Left ventricle myocardium inferior (tissue), 1 donor: Measurements from ENCODE around the gene IFNK. TPM values are rescaled to one million over a fixed set of nuclear protein-coding genes. Genes with fewer than 3 reads are reported as not detected.

Experiments used
- DNase-seq: peaks from one replicate; pipeline ENCODE4 v3.0.0-alpha.2; 2020
- H3K27ac ChIP-seq: fragments of 200-600 bp; replicated peaks from 2 replicates; pipeline ENCODE4 v1.8.0; 2021
- H3K27me3 ChIP-seq: fragments of 200-600 bp; 2 replicates; pipeline ENCODE4 v1.8.0; 2021; ENCODE audit warnings: low read depth
- H3K36me3 ChIP-seq: fragments of 200-600 bp; 2 replicates; pipeline ENCODE4 v1.8.0; 2021
- H3K4me1 ChIP-seq: fragments of 200-600 bp; 2 replicates; pipeline ENCODE4 v1.8.0; 2021
- H3K4me3 ChIP-seq: fragments of 200-600 bp; 2 replicates; pipeline ENCODE4 v1.8.0; 2021; ENCODE audit warnings: mild to moderate bottlenecking, moderate library complexity
- H3K9me3 ChIP-seq: fragments of 200-600 bp; replicated peaks from 2 replicates; pipeline ENCODE4 v1.8.0; 2021
- intact Hi-C: fragments of 100-400 bp; cut with micrococcal nuclease; formaldehyde crosslinking; loops from one replicate; pipeline ENCODE4 v1.11.0; 2022
- total RNA-seq: library from RNA; stranded (reverse); fragmentation: NEBNext Ultra II Directional; extraction: Animal tissue kit (Norgen Biotek cat#: 25700); gene quantifications from one replicate; pipeline ENCODE4 v1.2.1, GENCODE V29; 2021
- TF ChIP-seq, protein P1 (sequence below): fragments of 200-600 bp; IDR thresholded peaks from 2 replicates; pipeline ENCODE4 v1.8.0; 2021; ENCODE audit warnings: antibody characterized with exemption, mild to moderate bottlenecking, borderline replicate concordance
- donor health status: DM: no; HTN: yes; CAD: no; lungs with severe emphysema.

Gene IFNK
- total RNA-seq, 1 donor from 2014 or later = not detected

DNA sequence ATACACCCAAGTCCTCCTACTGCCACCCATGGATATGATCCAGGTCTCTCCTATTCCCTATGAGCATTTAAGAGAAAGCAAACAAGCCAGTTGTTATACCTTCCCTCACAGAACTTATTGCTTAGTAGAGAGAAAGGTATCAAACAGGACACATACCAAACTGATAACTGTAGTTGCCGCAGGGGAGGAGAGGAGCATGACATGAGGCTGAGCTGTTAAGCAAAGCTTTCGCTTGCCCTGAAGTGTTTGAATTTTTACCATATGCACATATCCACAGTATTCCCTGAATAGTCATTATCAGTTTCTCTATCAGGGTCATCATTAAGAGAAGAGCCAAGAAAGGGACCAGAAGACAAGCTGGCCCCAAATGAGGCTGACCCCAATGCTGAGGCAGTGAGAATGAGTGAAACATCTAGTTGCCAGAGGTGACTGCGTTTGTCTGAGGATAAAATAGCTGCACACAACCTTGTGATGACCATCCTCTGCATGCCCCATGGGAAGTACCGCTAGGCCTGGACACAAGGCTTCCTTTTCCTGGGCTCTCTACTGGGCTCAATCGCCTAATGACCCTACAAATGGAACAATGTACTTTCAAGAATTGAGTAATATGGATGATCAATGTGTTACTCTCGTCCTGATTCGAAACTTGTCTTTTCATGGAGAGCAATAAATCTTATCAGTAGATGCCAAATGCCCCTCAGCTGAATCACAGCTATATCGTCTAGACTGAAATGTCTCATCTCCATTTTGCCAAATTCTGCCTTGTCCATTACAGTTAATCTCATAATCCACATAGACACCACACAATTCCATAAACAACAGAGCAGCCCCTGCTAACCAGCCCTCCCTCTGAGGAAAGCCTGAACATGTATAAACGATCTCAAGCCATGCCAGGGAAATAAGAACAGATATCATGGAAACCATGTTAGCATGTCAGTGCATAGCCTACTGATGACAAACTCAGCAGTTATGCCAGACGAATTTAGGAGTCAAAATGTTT lies 4.3 kb upstream of the IFNK start:
- intact Hi-C loops = no loop called here
- no peaks in the 10 kb centered on the region for H3K9me3 ChIP-seq
- no peak overlapping the region for H3K4me3 ChIP-seq
- H3K36me3 ChIP-seq = no peaks in the 10 kb centered on the region
- TF ChIP-seq, protein P1, sequence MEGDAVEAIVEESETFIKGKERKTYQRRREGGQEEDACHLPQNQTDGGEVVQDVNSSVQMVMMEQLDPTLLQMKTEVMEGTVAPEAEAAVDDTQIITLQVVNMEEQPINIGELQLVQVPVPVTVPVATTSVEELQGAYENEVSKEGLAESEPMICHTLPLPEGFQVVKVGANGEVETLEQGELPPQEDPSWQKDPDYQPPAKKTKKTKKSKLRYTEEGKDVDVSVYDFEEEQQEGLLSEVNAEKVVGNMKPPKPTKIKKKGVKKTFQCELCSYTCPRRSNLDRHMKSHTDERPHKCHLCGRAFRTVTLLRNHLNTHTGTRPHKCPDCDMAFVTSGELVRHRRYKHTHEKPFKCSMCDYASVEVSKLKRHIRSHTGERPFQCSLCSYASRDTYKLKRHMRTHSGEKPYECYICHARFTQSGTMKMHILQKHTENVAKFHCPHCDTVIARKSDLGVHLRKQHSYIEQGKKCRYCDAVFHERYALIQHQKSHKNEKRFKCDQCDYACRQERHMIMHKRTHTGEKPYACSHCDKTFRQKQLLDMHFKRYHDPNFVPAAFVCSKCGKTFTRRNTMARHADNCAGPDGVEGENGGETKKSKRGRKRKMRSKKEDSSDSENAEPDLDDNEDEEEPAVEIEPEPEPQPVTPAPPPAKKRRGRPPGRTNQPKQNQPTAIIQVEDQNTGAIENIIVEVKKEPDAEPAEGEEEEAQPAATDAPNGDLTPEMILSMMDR = no peak
- H3K27ac ChIP-seq = no peak overlapping the region
- no peak for DNase-seq
- H3K4me1 ChIP-seq = peaks cover 4% of the 10 kb centered on the region
- H3K27me3 ChIP-seq = no peaks in the 10 kb centered on the region

DNA sequence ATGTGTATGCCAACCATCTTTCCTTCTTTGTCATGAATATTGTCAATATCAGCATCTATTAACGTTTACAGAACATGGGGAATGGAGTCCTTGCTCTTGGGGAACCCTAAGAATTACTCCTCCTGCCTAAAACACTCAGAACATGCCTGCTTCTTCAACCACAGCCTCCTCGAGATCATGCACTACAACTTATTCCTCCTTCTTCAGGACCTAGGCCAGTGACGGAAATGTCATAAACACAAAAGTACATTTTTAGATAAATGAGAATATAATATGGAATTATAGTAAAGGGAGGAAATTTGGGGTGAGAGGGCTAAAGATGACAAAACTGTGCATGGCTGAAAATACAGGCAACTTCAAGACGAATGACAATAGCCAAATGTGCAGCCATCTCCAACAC lies 3.1 kb upstream of the IFNK start:
- intact Hi-C loops = no loop called here

DNA sequence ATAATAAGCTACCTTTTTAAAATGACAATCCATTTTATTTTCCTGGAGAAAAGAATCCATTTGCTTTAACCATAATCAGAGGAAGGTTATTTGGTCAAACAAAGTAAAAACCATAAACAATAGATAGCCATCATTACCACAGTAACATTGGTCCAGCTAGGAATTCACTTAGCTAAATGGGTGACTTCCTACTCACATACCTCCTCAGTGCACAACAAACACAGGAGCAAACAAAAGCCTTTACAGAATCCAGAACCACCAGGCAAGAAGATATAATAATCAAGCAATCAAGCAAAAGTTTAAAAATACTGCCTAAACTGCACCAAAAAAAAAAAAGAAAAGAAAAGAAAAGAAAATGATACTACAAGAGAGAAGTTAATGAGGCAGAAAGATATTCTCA lies 949 bp upstream of the IFNK start:
- H3K36me3 ChIP-seq = no peaks in the 10 kb centered on the region
- H3K4me3 ChIP-seq = no peak overlapping the region
- no peak overlapping the region for H3K27ac ChIP-seq
- H3K9me3 ChIP-seq = no peaks in the 10 kb centered on the region
- intact Hi-C loops = no loop called here
- H3K4me1 ChIP-seq = peaks cover 21% of the 10 kb centered on the region
- TF ChIP-seq, protein P1 = no peak
- no peaks in the 10 kb centered on the region for H3K27me3 ChIP-seq
- DNase-seq = no peak

More for the DNA sequence above, 3.1 kb upstream of the IFNK start:
- no peak overlapping the region for H3K4me3 ChIP-seq
- no peak overlapping the region for H3K27ac ChIP-seq
- no peaks in the 10 kb centered on the region for H3K27me3 ChIP-seq
- DNase-seq = no peak
- H3K9me3 ChIP-seq = no peaks in the 10 kb centered on the region
- peaks cover 4% of the 10 kb centered on the region for H3K4me1 ChIP-seq
- TF ChIP-seq, protein P1 = no peak
- no peaks in the 10 kb centered on the region for H3K36me3 ChIP-seq

DNA sequence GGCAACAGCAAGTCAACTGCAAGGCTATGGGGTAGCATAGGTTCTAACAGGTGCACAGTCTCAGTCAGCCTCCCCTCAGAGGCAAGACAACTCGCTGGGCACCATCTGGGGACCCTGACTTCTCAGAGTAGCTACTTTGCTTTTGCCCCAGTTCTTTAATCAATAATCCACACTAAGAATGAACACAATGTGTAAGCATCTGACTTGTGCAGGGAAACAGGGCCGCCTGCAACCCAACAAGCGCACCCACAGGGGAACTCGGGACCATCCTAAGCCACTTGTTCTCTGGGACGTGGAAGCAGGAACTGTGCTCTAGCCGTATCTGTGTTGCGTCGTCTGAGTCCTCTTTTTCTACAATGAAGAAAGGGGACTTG lies 3.6 kb downstream of the IFNK start:
- TF ChIP-seq, protein P1 = no peak
- peaks cover 39% of the 10 kb centered on the region for H3K4me1 ChIP-seq
- H3K27ac ChIP-seq = peak overlapping the region; percentile 81
- intact Hi-C loops = no loop called here
- H3K36me3 ChIP-seq = no peaks in the 10 kb centered on the region
- DNase-seq = no peak
- no peaks in the 10 kb centered on the region for H3K9me3 ChIP-seq
- no peaks in the 10 kb centered on the region for H3K27me3 ChIP-seq
- H3K4me3 ChIP-seq = peak overlapping the region; percentile 89

DNA sequence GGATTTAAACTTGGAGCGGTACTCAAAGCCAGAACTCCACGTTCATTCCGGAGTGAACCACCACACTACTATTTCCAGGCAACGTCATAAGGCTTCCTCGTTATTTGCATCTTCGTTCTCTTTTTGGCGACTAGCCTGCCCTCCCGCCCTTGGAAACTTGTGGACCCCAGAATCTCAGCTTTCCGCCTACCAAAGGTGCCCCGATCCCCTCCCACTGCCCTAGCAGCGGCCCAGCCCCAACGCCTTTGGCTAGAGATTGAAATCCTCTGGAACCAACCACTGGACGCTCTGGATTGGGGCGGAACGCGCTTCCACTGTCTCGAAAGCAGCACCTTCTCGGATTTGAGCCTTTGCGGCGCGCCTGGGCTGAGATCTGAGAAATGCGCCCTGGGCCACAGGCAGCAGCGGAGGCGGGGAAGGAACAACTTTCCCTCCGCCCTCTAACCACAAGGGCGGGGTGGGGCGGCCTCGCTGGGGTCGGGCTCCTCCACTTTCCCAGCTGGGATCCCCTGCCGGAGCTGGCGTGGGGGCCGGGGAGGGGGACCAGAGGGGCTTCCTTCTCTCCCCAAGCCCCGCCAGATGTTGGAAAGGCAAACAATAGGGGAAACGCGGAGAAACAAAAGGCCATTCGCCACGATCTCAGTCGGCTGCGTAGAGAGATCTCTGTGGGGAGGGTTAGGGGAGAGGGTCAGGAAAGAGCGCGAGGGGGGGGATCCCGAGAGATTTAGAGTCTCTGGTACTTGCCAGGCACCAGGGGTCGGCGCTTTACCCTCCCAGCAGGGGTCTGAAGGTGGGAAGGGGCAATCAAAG lies 4.2 kb downstream of the IFNK start:
- Histone ChIP-seq H3K27ac (peak overlapping the region; percentile 81), H3K36me3 (no peaks in the 10 kb centered on the region), H3K27me3 (no peaks in the 10 kb centered on the region), H3K4me1 (peaks cover 39% of the 10 kb centered on the region), H3K4me3 (peak overlapping the region; percentile 89), H3K9me3 (no peaks in the 10 kb centered on the region)
- intact Hi-C loops = no loop called here
- DNase-seq = peak; percentile 73
- TF ChIP-seq, protein P1 = no peak
